HCT116 (cell line): ENCODE measurements around the gene LRRD1. TPM values are rescaled to one million over a fixed set of nuclear protein-coding genes. Genes with fewer than 3 reads are reported as not detected.

ENCODE experiments used
- ATAC-seq: fragments of 200-7000 bp; cut with Tn5 transposase; 2 replicates; pipeline ENCODE4 v1.9.1; 2020; ENCODE audit warnings: mild to moderate bottlenecking, moderate library complexity
- BruUV-seq: library from RNA; stranded (reverse); fragments of 400-500 nt; replicated peaks from 2 replicates; lab custom pipeline; 2021; lab: Mats Ljungman, UMichigan
- CTCF ChIA-PET: fragments of 300-600 bp; sonication (Branson Sonifier 250); formaldehyde crosslinking; loops from one replicate; lab custom pipeline; 2021; ENCODE audit warnings: antibody characterized with exemption; lab: Charles Lee
- POLR2A ChIA-PET: fragments of 300-600, 350-600 bp; sonication (Branson Sonifier 250); formaldehyde crosslinking; loops from one replicate; lab custom pipeline; 2021; ENCODE audit warnings: antibody characterized with exemption; lab: Charles Lee
- RAD21 ChIA-PET, 2 experiments: fragments of 300-600 bp; sonication (Branson Sonifier 250); formaldehyde crosslinking; loops; one replicate each; lab custom pipeline; 2023; ENCODE audit warnings: low total read pairs in 2 of 2; ENCODE audit not compliant: uncharacterized antibody in 2 of 2, unreplicated experiment in 2 of 2, low non-redundant PET in 1 of 2; lab: Charles Lee
- DNase-seq: peaks from one replicate; pipeline ENCODE4 v3.0.0-alpha.2; 2010; ENCODE audit warnings: low read depth, low spot score
- H2AFZ ChIP-seq: fragments of 200-600 bp; shearing (Covaris generic), sonication (generic); 2 replicates; pipeline ENCODE4 v1.6.1; 2017; ENCODE audit warnings: low read depth, mixed run types, mixed read lengths, antibody characterized with exemption, low read length; ENCODE audit not compliant: poor library complexity, severe bottlenecking
- H3K27ac ChIP-seq: 2 replicates; pipeline ENCODE4 v1.5.1; 2012; ENCODE audit warnings: low read depth, low read length
- H3K27me3 ChIP-seq: fragments of 200-600 bp; sonication (generic); 2 replicates; pipeline ENCODE4 v1.6.1; 2016; ENCODE audit warnings: mixed run types, low read length, mixed read lengths; ENCODE audit not compliant: insufficient read depth
- H3K36me3 ChIP-seq, 2 experiments: fragments of 200-500 bp in 1 of 2; fragments of 200-600 bp in 1 of 2; sonication (Bioruptor generic) in 1 of 2; sonication (generic) in 1 of 2; 2 replicates each; pipeline versions ENCODE4 v1.5.1 to v1.6.1; 2014 to 2016; ENCODE audit warnings: low read length in 2 of 2, inconsistent platforms in 1 of 2, mixed read lengths in 1 of 2, mixed run types in 1 of 2; ENCODE audit not compliant: insufficient read depth in 2 of 2, control insufficient read depth in 1 of 2
- H3K4me1 ChIP-seq, 2 experiments: fragments of 200-600 bp in 1 of 2; sonication (generic) in 1 of 2; 2 replicates each; pipeline versions ENCODE4 v1.5.1 to v1.6.1; 2012 to 2017; ENCODE audit warnings: low read length in 2 of 2, inconsistent platforms in 1 of 2, mild to moderate bottlenecking in 1 of 2, mixed read lengths in 1 of 2, mixed run types in 1 of 2, moderate library complexity in 1 of 2; ENCODE audit not compliant: insufficient read depth in 2 of 2, control insufficient read depth in 1 of 2
- H3K4me2 ChIP-seq: fragments of 200-600 bp; sonication (generic); 2 replicates; pipeline ENCODE4 v1.6.1; 2017; ENCODE audit warnings: mixed run types, low read length, mixed read lengths
- H3K4me3 ChIP-seq, 2 experiments: fragments of 200-600 bp in 1 of 2; sonication (generic) in 1 of 2; replicated peaks in 1 of 2; 2 replicates each; pipeline ENCODE4 v1.5.1; 2011 to 2016; ENCODE audit warnings: low read length in 2 of 2, control low read depth in 1 of 2, low read depth in 1 of 2, mild to moderate bottlenecking in 1 of 2, mixed read lengths in 1 of 2, mixed run types in 1 of 2
- H3K79me2 ChIP-seq: fragments of 200-600 bp; sonication (generic); 2 replicates; pipeline ENCODE4 v1.6.1; 2017; ENCODE audit warnings: mild to moderate bottlenecking, mixed run types, low read length, moderate library complexity, mixed read lengths; ENCODE audit not compliant: insufficient read depth
- H3K9ac ChIP-seq: fragments of 200-600 bp; sonication (generic); 2 replicates; pipeline ENCODE4 v1.6.1; 2016; ENCODE audit warnings: low read length, mixed read lengths
- H3K9me2 ChIP-seq: fragments of 200-600 bp; sonication (generic), shearing (Covaris generic); 2 replicates; pipeline ENCODE4 v1.6.1; 2017; ENCODE audit warnings: mixed run types, mild to moderate bottlenecking, moderate library complexity; ENCODE audit not compliant: insufficient read depth
- H3K9me3 ChIP-seq, 2 experiments: fragments of 200-500 bp in 1 of 2; fragments of 200-600 bp in 1 of 2; sonication (Bioruptor generic) in 1 of 2; sonication (generic) in 1 of 2; 2 replicates each; pipeline ENCODE4 v1.6.1; 2014 to 2017; ENCODE audit warnings: low read length in 2 of 2, mixed read lengths in 2 of 2, inconsistent platforms in 1 of 2, low read depth in 1 of 2, mild to moderate bottlenecking in 1 of 2, mixed run types in 1 of 2, moderate library complexity in 1 of 2; ENCODE audit not compliant: control insufficient read depth in 1 of 2, insufficient read depth in 1 of 2
- H4K20me1 ChIP-seq: fragments of 200-600 bp; sonication (generic), shearing (Covaris generic); 2 replicates; pipeline ENCODE4 v1.6.1; 2017; ENCODE audit warnings: mixed run types, mild to moderate bottlenecking, moderate library complexity; ENCODE audit not compliant: insufficient read depth
- CEBPB ChIP-seq: IDR thresholded peaks from 2 replicates; pipeline ENCODE4 v1.6.1; 2012; ENCODE audit warnings: low read depth
- FOSL1 ChIP-seq: IDR thresholded peaks from 2 replicates; pipeline ENCODE4 v1.6.1; 2012; ENCODE audit warnings: low read depth
- JUND ChIP-seq: IDR thresholded peaks from 2 replicates; pipeline ENCODE4 v1.6.1; 2012
- MAX ChIP-seq: IDR thresholded peaks from 2 replicates; pipeline ENCODE4 v1.6.1; 2012
- RAD21 ChIP-seq: IDR thresholded peaks from 2 replicates; pipeline ENCODE4 v1.6.1; 2012; ENCODE audit warnings: low read depth, mild to moderate bottlenecking
- ZBTB33 ChIP-seq: IDR thresholded peaks from 2 replicates; pipeline ENCODE4 v1.6.1; 2011; ENCODE audit warnings: mild to moderate bottlenecking, low read length, moderate library complexity; ENCODE audit not compliant: insufficient replicate concordance; ENCODE audit errors: extremely low read depth
- intact Hi-C: fragments of 100-400 bp; cut with micrococcal nuclease; formaldehyde crosslinking; loops from 2 replicates; pipeline ENCODE4 v1.10.0; 2022
- total RNA-seq: library from RNA; stranded (reverse); gene quantifications from one replicate; pipeline ENCODE4 v1.2.1, GENCODE V29; 2021; ENCODE audit not compliant: unreplicated experiment

Gene LRRD1
- total RNA-seq, 1 experiment from 2014 or later: not detected

- Histone ChIP-seq H3K27ac (no peak overlapping the region), H3K4me1 (no peaks in the 10 kb centered on the region), H3K4me3 (no peak overlapping the region), H3K27me3 (no peaks in the 10 kb centered on the region), H3K9me3 (no peaks in the 10 kb centered on the region), H3K79me2 (peaks cover 49% of the 10 kb centered on the region), H3K36me3 (peaks cover 9 to 24% of the 10 kb centered on the region in 2 experiments; a peak in 2 of 4 replicates), H3K4me2 (no peak overlapping the region), H3K9ac (no peak overlapping the region), H2AFZ (no peak overlapping the region), H3K9me2 (no peaks in the 10 kb centered on the region), H4K20me1 (peaks cover 8% of the 10 kb centered on the region)
- ChIA-PET POLR2A (no interaction called here), RAD21 (no interaction called here), CTCF (no interaction called here)
- ATAC-seq (no peak), DNase-seq (no peak)
- intact Hi-C loops: no loop called here
- BruUV-seq: no TSS peak
- no peak for TF ChIP-seq CEBPB
- no peak for TF ChIP-seq MAX
- no peak for TF ChIP-seq FOSL1
Measured at GRCh38 chr7:92115821-92116220, 63.1 kb downstream of the LRRD1 start.

- H3K27ac ChIP-seq: no peak overlapping the region
- H3K27me3 ChIP-seq: no peaks in the 10 kb centered on the region
- DNase-seq: no peak
- no peaks in the 10 kb centered on the region for H3K4me1 ChIP-seq
- intact Hi-C loops: no loop called here
- H2AFZ ChIP-seq: no peak overlapping the region
- H3K36me3 ChIP-seq: peaks cover under 1 to 17% of the 10 kb centered on the region in 2 experiments; a peak in 2 of 4 replicates
- H3K4me3 ChIP-seq: no peak overlapping the region
- no peak for TF ChIP-seq JUND
- TF ChIP-seq RAD21: no peak
- no peak for TF ChIP-seq ZBTB33
- ChIA-PET CTCF (no interaction called here), RAD21 (no interaction called here), POLR2A (no interaction called here)
- no peak for ATAC-seq
- BruUV-seq: no TSS peak
- peaks cover 15% of the 10 kb centered on the region for H3K79me2 ChIP-seq
- H3K4me2 ChIP-seq: no peak overlapping the region
- H3K9me3 ChIP-seq: no peaks in the 10 kb centered on the region
- H3K9me2 ChIP-seq: no peaks in the 10 kb centered on the region
- peaks cover 8% of the 10 kb centered on the region for H4K20me1 ChIP-seq
- no peak overlapping the region for H3K9ac ChIP-seq
Measured at GRCh38 chr7:92110857-92111256, 68.1 kb downstream of the LRRD1 start.
